LHCN-M2 (cell line): Measurements from ENCODE around the gene PARVG. TPM values are rescaled to one million over a fixed set of nuclear protein-coding genes. Genes with fewer than 3 reads are reported as not detected.

Experiments used
- DNase-seq: peaks from one replicate; pipeline ENCODE4 v3.0.0-alpha.2; 2012; ENCODE audit warnings: low read depth
- total RNA-seq: library from RNA; depleted of rRNA; stranded (reverse); fragments of >200 nt; gene quantifications from 2 replicates; pipeline ENCODE4 v1.2.3, GENCODE V29; 2014; rRNA removed

Gene PARVG
- total RNA-seq, 1 experiment from 2014 or later: not detected

DNA sequence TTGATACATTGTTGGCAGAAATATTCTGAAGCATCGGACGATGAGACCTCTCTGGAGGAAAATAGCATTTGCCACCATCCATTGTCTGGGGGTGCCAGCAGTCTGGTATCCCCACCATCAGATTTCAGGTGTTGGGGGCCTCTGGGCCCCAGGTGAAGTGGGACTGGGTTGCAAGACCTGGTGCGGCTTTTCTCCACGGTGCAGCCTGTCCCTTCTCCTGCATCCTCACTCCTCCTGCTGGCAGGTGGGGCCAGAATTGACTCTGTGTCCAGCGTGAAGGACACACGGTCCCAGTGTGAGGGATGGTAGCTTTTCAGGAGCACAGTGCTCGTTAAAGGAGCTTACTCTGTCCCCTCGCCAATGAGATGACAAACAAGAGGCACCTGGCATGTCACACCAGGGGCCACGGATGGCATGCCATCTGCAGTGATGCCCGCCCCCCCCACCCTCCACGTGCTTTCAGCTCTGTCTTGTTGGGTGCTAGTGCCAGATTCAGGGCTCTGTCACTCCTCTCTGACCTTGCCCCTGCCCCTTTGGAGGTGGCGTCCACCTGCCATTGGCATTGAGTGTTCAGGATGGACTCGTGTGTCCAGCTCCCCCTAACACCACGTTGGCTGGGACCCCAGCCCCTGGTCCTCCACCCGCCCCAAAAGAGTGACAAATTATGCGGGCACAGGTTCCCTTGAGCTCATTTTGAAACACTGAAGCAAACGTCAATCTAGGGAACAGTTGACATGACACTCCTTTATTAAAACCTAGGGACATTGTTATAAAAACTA, 62.4 kb downstream of the PARVG start:
- no peak for DNase-seq

DNA sequence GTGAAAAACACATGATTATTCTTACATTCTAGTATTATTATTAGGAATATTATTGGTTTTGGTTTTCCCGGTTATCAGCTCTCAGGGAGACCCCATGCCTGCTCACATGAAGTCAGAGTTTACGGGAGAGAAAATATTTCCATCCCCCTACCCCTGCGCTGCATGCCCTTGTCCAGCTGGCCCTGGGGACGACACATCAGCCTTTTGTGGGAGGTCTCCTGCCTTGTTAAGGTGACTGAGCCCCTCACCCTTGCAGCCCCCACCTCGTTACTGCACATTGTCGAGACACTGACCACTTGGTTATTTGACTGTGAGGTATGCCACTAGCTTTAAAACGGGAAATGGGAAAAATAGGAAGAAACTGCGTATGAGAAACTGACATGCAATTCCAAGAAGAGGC, 63.0 kb downstream of the PARVG start:
- DNase-seq: no peak

- DNase-seq: no peak
Measured at GRCh38 chr22:44244265-44244822, 63.6 kb downstream of the PARVG start.

GRCh38 chr22:44245438-44245837, 64.7 kb downstream of the PARVG start:
- DNase-seq: no peak

DNA sequence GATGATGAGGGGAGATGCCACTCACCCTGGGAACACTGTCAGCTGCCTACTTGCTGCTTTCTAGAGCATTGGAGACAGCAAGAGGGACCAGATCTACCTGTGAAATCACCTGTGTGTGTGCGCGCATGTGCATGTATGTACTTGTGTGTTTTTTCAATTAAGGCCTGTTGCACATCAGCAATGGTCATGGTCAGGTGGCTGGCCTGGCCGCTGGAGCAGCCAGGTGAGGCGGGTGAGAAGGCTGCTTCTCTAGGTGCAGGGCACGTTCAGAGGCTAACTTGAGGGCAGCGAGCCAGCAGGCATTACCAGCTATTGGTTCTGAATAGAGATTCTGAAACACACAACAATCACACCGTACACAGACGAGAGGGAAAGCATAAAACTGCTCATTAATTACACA, 65.1 kb downstream of the PARVG start:
- no peak for DNase-seq

DNA sequence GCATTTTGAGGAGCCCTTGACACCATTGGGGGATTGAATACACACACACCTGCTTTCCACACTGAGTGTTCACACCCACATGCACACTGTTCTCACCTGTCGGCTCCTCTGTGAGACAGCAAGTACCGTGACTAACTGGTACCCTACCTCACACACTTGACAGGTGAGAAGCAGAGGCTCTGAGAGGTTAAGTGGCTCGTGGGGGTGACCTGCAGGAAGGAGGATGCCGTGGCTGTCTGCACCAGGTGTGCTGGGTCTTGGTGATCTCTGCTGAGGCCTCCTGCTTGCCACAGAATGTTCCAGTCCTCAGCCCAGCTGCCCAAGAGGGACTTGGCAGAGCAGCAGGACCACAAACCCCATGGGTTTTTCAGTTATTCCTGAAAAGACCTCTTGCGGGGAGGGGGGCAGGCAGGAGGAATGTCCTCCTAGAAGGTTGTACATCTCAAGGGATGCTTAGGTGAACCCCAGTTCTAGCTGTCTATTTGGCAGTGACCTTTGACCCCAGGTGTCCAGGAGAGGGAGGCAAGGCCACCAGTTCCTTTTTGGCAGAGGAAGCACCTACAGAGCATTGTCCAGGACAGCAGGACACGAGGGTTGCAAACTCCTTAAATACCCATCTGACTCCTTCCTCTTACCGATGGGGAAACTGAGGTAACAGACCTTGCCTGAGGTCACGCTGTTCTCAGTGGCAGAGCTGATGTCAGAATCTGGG, 66.0 kb downstream of the PARVG start:
- DNase-seq: no peak

DNA sequence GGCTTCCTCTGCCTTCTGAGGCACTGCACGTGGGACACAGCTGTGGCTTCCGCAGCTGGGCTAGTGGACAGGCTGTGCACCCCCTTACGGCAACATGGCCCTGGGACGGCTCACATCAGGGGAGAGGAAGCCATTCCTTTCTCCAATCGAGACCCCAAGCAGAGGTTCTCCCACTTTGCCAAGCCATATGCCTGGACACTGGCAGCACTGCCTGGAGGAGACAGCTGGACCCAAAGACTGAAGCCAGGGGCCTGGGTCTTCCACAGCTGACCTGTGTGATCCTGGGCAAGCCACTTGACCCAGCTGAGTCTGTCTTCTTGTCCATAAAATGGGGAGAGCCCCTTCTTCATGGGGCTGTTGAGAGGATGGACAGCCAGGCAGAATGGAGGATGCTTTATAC, 66.6 kb downstream of the PARVG start:
- DNase-seq: no peak

DNA sequence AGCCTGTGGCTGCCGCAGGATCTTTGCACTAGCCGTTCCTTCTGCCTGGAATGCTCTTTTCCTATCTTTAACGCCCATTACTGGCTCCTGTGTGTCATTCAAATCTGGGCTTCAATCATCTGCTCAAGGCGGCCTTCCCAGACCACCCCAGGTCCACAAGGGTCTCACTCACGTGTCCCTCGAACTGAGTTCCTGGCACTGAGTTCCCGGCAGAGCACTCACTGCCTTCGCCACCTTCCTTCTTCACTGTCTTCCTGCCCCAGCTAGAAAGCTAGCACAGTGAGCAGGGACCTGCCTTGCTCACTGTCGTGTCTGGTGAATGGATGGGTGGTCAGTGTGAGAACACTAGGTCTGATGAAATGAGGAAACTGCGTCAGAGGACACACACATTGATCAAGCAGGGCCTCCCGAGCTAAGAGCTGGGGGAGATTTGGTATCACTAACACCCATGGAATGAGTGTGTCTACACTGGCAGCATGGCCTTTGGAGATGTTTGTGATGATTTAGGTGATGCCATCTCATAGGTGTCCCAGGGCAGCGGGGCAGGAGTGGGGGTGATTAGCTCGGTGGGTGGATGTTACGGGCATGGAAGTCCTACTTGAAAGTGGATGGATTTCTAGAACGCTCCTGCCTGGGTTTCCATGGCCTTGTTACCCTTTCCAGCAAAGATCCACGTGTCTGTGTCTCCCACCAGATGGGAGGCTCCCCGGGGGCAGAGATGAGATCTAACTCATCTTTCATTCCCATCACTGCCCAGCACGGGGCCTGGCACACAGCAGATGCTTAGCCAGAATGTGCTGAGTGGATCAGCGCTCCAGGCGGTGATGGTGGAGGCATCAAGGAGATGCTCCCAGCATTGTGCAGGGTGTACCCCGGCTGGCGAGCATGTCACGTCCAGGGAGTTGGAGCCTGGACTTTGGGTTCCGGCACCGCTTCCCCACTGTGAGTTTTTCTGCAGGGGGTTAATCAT, 67.5 kb downstream of the PARVG start:
- DNase-seq: no peak

DNA sequence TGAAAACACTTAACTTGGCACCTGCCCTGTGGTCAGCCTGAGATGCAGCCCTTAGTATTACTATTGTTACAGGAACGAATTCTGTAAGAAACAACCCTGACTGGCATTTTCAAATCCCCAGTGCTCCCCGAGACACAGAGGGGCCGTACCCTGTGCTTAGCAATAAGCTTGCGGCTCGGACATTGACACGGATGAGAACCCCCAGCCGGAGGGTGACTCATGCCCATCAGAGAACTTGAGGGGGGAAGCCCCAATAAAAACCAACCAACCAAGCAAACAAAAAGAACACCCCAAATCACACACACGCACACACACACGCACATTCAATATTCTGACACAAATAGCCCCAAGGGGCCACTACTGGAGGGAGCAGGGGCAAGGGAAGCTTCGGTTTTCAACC, 68.2 kb downstream of the PARVG start:
- DNase-seq: no peak

GRCh38 chr22:44249376-44250147, 68.8 kb downstream of the PARVG start:
- no peak for DNase-seq

DNA sequence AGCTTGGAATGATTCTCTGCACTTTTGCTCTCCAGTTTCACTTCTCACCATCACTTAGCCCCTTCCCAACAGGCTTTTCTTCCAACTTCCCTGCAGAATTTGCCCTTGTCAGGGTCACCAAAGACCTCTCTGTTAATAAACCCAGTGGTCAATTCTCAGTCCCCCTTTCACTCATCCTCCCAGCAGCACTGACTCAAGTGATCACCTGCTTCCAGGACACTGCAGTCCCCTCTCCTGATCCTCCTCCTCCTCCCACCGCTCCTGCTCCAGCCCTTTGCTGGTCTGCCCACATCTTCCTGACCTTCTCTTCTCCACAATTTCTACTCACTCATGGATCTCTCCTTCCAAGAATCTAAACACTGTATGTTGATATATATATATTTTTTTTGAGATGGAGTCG, 74.1 kb downstream of the PARVG start:
- DNase-seq: no peak

GRCh38 chr22:44256085-44256484, 75.4 kb downstream of the PARVG start:
- no peak for DNase-seq

DNA sequence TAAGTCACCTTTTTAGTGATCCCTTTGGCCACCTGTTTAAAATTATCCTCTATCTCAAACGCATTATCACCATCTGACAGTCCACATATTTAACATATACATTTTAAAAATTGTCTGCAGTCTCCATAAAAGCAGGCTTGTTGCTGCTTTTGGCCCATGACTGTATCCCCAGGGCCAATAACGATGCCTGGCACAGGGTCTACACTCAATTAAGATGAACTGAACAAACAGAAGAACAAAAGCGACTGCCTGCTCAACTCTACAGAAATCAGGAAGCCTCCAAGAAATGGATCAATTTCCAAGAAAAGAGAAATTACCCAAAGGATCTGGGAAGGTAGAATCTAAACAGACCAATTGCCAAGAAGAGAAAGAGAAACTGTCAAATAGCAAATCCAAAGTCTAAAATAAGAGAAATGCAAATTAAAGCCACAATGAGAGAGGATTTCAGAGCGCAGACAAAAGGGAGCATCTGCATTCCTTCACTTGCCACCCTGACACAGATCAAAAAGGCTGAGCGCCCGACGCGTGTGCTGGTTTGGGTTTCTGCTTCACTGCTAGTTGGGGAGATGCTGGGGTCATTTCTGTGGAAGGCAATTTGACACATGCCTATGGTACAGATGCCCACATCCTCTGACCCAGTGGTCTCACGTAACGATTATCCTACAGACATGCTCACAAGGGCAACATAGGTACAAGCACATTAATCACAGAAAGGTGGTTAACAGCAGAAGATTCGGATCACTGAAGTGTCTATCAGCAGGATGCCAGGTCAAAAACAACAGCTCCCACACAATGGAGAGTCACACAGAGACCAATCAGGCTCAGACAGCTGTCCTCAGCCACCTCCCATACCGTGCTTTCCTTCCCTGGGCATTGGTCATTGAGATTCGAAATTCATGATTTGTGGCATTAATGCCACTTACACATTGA, 76.1 kb downstream of the PARVG start:
- DNase-seq: no peak

Other genes starting within 250 kb of the PARVG start
- 52.4 and 57.6 TPM in 2 replicates for gene SAMM50, start 225.5 kb upstream of the PARVG start, total RNA-seq
- 51.7 and 60.7 TPM in 2 replicates for gene PARVB, start 156.6 kb upstream of the PARVG start, total RNA-seq
- gene SHISAL1, start 132.0 kb downstream of the PARVG start, total RNA-seq: 0.29 and 1.3 TPM in 2 replicates